SK-N-SH (cell line): ENCODE results near the gene TMEFF1. TPM values are rescaled to one million over a fixed set of nuclear protein-coding genes. Genes with fewer than 3 reads are reported as not detected.

Source experiments
- CTCF ChIA-PET: fragments of 300-600, 350-600 bp; formaldehyde crosslinking; extraction: SDS; loops from one replicate; lab custom pipeline; 2021; lab: Yijun Ruan, JAX
- POLR2A ChIA-PET: fragments of 350-600 bp; sonication (Branson Sonifier 250); formaldehyde crosslinking; extraction: SDS; loops from one replicate; lab custom pipeline; 2020; ENCODE audit warnings: antibody characterized with exemption, inconsistent platforms; lab: Yijun Ruan, JAX
- DNase-seq: peaks from one replicate; pipeline ENCODE4 v3.0.0; 2012
- H2AFZ ChIP-seq: fragments of 200-600 bp; sonication (generic); 2 replicates; pipeline ENCODE4 v1.8.1; 2016; ENCODE audit warnings: antibody characterized with exemption, mild to moderate bottlenecking, low read depth
- H3F3A ChIP-seq: fragments of 200-600 bp; sonication (generic); replicated peaks from 2 replicates; pipeline ENCODE3; 2016; ENCODE audit warnings: antibody characterized with exemption, mild to moderate bottlenecking; ENCODE audit not compliant: insufficient read depth
- H3K27ac ChIP-seq, 2 experiments: fragments of 200-500 bp in 1 of 2; fragments of 200-600 bp in 1 of 2; sonication (Bioruptor generic) in 1 of 2; sonication (generic), shearing (Covaris generic) in 1 of 2; 2 replicates each; pipeline versions ENCODE4 v1.5.1 to v1.6.1; 2014 to 2016; ENCODE audit warnings: low read depth in 2 of 2, inconsistent platforms in 1 of 2, low read length in 1 of 2, mild to moderate bottlenecking in 1 of 2, mixed read lengths in 1 of 2
- H3K27me3 ChIP-seq: fragments of 200-600 bp; sonication (generic), shearing (Covaris generic); 2 replicates; pipeline ENCODE4 v1.6.1; 2016; ENCODE audit warnings: mixed run types; ENCODE audit not compliant: insufficient read depth
- H3K36me3 ChIP-seq, 2 experiments: fragments of 200-500 bp in 1 of 2; fragments of 200-600 bp in 1 of 2; sonication (Bioruptor generic) in 1 of 2; sonication (generic) in 1 of 2; replicated peaks in 1 of 2; 2 replicates each; pipeline versions ENCODE3 to v1.5.1; 2014 to 2016; ENCODE audit warnings: low read length in 1 of 2, mild to moderate bottlenecking in 1 of 2; ENCODE audit not compliant: insufficient read depth in 2 of 2, control insufficient read depth in 1 of 2
- H3K4me1 ChIP-seq, 2 experiments: fragments of 200-500 bp in 1 of 2; fragments of 200-600 bp in 1 of 2; sonication (Bioruptor generic) in 1 of 2; sonication (generic), shearing (Covaris generic) in 1 of 2; 2 replicates each; pipeline versions ENCODE4 v1.5.1 to v1.6.1; 2014 to 2016; ENCODE audit warnings: low read depth in 1 of 2, low read length in 1 of 2, mixed run types in 1 of 2; ENCODE audit not compliant: insufficient read depth in 2 of 2, control insufficient read depth in 1 of 2
- H3K4me2 ChIP-seq: fragments of 200-600 bp; sonication (generic), shearing (Covaris generic); 2 replicates; pipeline ENCODE4 v1.6.1; 2017; ENCODE audit warnings: mixed run types
- H3K4me3 ChIP-seq, 2 experiments: fragments of 200-500 bp in 1 of 2; fragments of 200-600 bp in 1 of 2; sonication (Bioruptor generic) in 1 of 2; sonication (generic), shearing (Covaris generic) in 1 of 2; 2 replicates each; pipeline versions ENCODE4 v1.5.1 to v1.8.1; 2014 to 2016; ENCODE audit warnings: low read depth in 2 of 2, inconsistent platforms in 1 of 2, low read length in 1 of 2, mild to moderate bottlenecking in 1 of 2, mixed read lengths in 1 of 2, moderate library complexity in 1 of 2
- H3K79me2 ChIP-seq: fragments of 200-600 bp; sonication (generic); 2 replicates; pipeline ENCODE4 v1.8.1; 2017; ENCODE audit warnings: mild to moderate bottlenecking; ENCODE audit not compliant: insufficient read depth
- H3K9ac ChIP-seq: fragments of 200-600 bp; sonication (generic); 2 replicates; pipeline ENCODE4 v1.6.1; 2017; ENCODE audit warnings: mixed run types
- H3K9me2 ChIP-seq: fragments of 200-600 bp; sonication (generic); 2 replicates; pipeline ENCODE4 v1.6.1; 2017; ENCODE audit warnings: mixed run types
- H3K9me3 ChIP-seq: fragments of 200-600 bp; sonication (generic); 2 replicates; pipeline ENCODE4 v1.6.1; 2017; ENCODE audit warnings: mixed run types, mild to moderate bottlenecking, moderate library complexity
- H4K20me1 ChIP-seq: fragments of 200-600 bp; sonication (generic); 2 replicates; pipeline ENCODE4 v1.6.1; 2017; ENCODE audit warnings: mild to moderate bottlenecking, mixed run types; ENCODE audit not compliant: insufficient read depth
- CHD2 ChIP-seq: fragments of 150-350 bp; IDR thresholded peaks from 2 replicates; pipeline ENCODE4 v1.6.1; 2018; ENCODE audit warnings: low read length; ENCODE audit not compliant: partially characterized antibody
- CTCF ChIP-seq: fragments of 200-600 bp; sonication (generic); IDR thresholded peaks from 2 replicates; pipeline ENCODE4 v1.6.1; 2017; ENCODE audit warnings: antibody characterized with exemption, mild to moderate bottlenecking, moderate library complexity
- ELF1 ChIP-seq: IDR thresholded peaks from 2 replicates; pipeline ENCODE4 v1.4.0; 2012
- EP300 ChIP-seq, 2 experiments: IDR thresholded peaks; 2 replicates each; pipeline versions ENCODE4 v1.4.0 to v1.6.1; 2012; ENCODE audit warnings: borderline replicate concordance in 1 of 2, low read depth in 1 of 2, low read length in 1 of 2
- EZH2phosphoT487 ChIP-seq: fragments of 200-600 bp; sonication (generic); IDR thresholded peaks from 2 replicates; pipeline ENCODE4 v1.6.1; 2017; ENCODE audit warnings: low read depth, mixed run types, mild to moderate bottlenecking, antibody characterized with exemption, moderate library complexity, borderline replicate concordance
- FOSL2 ChIP-seq: IDR thresholded peaks from 2 replicates; pipeline ENCODE4 v1.4.0; 2012; ENCODE audit warnings: low read depth, mild to moderate bottlenecking, moderate library complexity, borderline replicate concordance
- FOXJ3 ChIP-seq: sonication (generic); formaldehyde crosslinking; IDR thresholded peaks from 2 replicates; pipeline ENCODE4 v1.5.1; 2020; ENCODE audit warnings: mild to moderate bottlenecking, missing genetic modification reagents
- FOXM1 ChIP-seq: IDR thresholded peaks from 2 replicates; pipeline ENCODE4 v1.4.0; 2012; ENCODE audit warnings: low read depth, mild to moderate bottlenecking
- JUND ChIP-seq: IDR thresholded peaks from 2 replicates; pipeline ENCODE4 v1.4.0; 2012
- MAX ChIP-seq: IDR thresholded peaks from 2 replicates; pipeline ENCODE4 v1.4.0; 2012; ENCODE audit warnings: low read depth
- MEF2A ChIP-seq: IDR thresholded peaks from 2 replicates; pipeline ENCODE4 v1.4.0; 2012; ENCODE audit warnings: low read depth, borderline replicate concordance
- NFIC ChIP-seq: IDR thresholded peaks from 2 replicates; pipeline ENCODE4 v1.4.0; 2012; ENCODE audit warnings: borderline replicate concordance
- NRF1 ChIP-seq: IDR thresholded peaks from 2 replicates; pipeline ENCODE4 v1.6.1; 2012; ENCODE audit warnings: low read depth, mild to moderate bottlenecking, low read length
- POLR2AphosphoS5 ChIP-seq: IDR thresholded peaks from 2 replicates; pipeline ENCODE4 v1.6.1; 2012; ENCODE audit warnings: low read depth, low read length
- RAD21 ChIP-seq: IDR thresholded peaks from 2 replicates; pipeline ENCODE4 v1.6.1; 2012; ENCODE audit warnings: mild to moderate bottlenecking, low read length
- RCOR1 ChIP-seq: fragments of 150-350 bp; IDR thresholded peaks from 2 replicates; pipeline ENCODE4 v1.6.1; 2017; ENCODE audit warnings: antibody characterized with exemption, low read length
- RFX5 ChIP-seq: IDR thresholded peaks from 2 replicates; pipeline ENCODE4 v1.6.1; 2012; ENCODE audit warnings: mild to moderate bottlenecking, improper control_type of control experiment, low read length
- SIN3A ChIP-seq: IDR thresholded peaks from 2 replicates; pipeline ENCODE4 v1.6.1; 2012; ENCODE audit warnings: low read depth, mild to moderate bottlenecking, low read length, moderate library complexity, borderline replicate concordance
- SMC3 ChIP-seq: IDR thresholded peaks from 2 replicates; pipeline ENCODE4 v1.6.1; 2012; ENCODE audit warnings: low read depth, low read length, improper control_type of control experiment
- TAF1 ChIP-seq: IDR thresholded peaks from 2 replicates; pipeline ENCODE4 v1.6.1; 2012; ENCODE audit warnings: low read depth, mild to moderate bottlenecking, low read length, moderate library complexity, borderline replicate concordance
- TCF12 ChIP-seq: IDR thresholded peaks from 2 replicates; pipeline ENCODE4 v1.4.0; 2012
- TEAD4 ChIP-seq: IDR thresholded peaks from 2 replicates; pipeline ENCODE4 v1.4.0; 2012; ENCODE audit warnings: mild to moderate bottlenecking, borderline replicate concordance; ENCODE audit not compliant: insufficient read depth
- USF1 ChIP-seq: IDR thresholded peaks from 2 replicates; pipeline ENCODE4 v1.4.0; 2012; ENCODE audit warnings: low read depth, borderline replicate concordance
- USF2 ChIP-seq: fragments of 150-350 bp; IDR thresholded peaks from 2 replicates; pipeline ENCODE4 v1.6.1; 2017; ENCODE audit warnings: antibody characterized with exemption, low read length, low read depth, borderline replicate concordance
- WGBS: methylation state at CpG from one replicate; pipeline ENCODE4 v1.1.6; 2017; ENCODE audit warnings: low lambda C conversion rate; 5-methylcytosine and 5-hydroxymethylcytosine counted together
- polyA plus RNA-seq, 3 experiments: library from polyadenylated mRNA; depleted of rRNA; stranded (reverse); fragments of >200 nt; gene quantifications; 2 replicates each; pipeline ENCODE4 v1.2.3, GENCODE V29; 2012

TMEFF1 gene
- polyA plus RNA-seq, 1 of the 3 experiments (the other 2 are of a cell fraction) = 2.5 TPM

- no peaks in the 10 kb centered on the region for H3K27me3 ChIP-seq
- 96% methylated on average over 3 of the region's 3 CpGs for WGBS
- ChIA-PET CTCF (interaction anchor here (0.6 to 1.5 kb wide), 6 partner anchors 12 to 1241 kb away, joined by 3 to 5 read pairs (median 3); no protein-coding TSS in a partner anchor), POLR2A (no interaction called here)
- H3K4me3 ChIP-seq = peak overlapping the region; percentile 77 to 82; a peak in 3 of 4 replicates
- H3K9me3 ChIP-seq = no peaks in the 10 kb centered on the region
- no peaks in the 10 kb centered on the region for H4K20me1 ChIP-seq
- H3K9ac ChIP-seq = no peak overlapping the region
- H2AFZ ChIP-seq = no peak overlapping the region
- H3K79me2 ChIP-seq = peaks cover 17% of the 10 kb centered on the region; the same call in 1 of the 2 replicates
- peaks cover 9% of the 10 kb centered on the region for H3F3A ChIP-seq
- TF ChIP-seq FOXM1 = no peak
- no peak for TF ChIP-seq EZH2phosphoT487
- no peak for TF ChIP-seq RAD21
- no peak for TF ChIP-seq NRF1
- no peak for TF ChIP-seq MEF2A
- TF ChIP-seq FOXJ3 (CRISPR knock-in tag) = no peak
- no peak for TF ChIP-seq CHD2
- H3K4me1 ChIP-seq = peaks cover 0 to 10% of the 10 kb centered on the region in 2 experiments; a peak in 2 of 4 replicates
- 0 out of 4 replicates have a peak overlapping the region, but pooled peaks of 1 of the 2 experiments have one; percentile 11 for H3K27ac ChIP-seq
- H3K36me3 ChIP-seq = no peaks in the 10 kb centered on the region
- DNase-seq = no peak
- no peaks in the 10 kb centered on the region for H3K9me2 ChIP-seq
- H3K4me2 ChIP-seq = peak overlapping the region; percentile 73; the same call in 1 of the 2 replicates
Observed at GRCh38 chr9:100472268-100472667, 681 bp upstream of the TMEFF1 start.

GRCh38 chr9:100473276-100474081, 530 bp downstream of the TMEFF1 start:
- H3K9me3 ChIP-seq = no peaks in the 10 kb centered on the region
- peak; percentile 81 for DNase-seq
- H3K9me2 ChIP-seq = no peaks in the 10 kb centered on the region
- H3K9ac ChIP-seq = peak overlapping the region; percentile 71
- ChIA-PET CTCF (interaction anchor here (0.7 to 1.5 kb wide), 5 partner anchors 24 to 104 kb away, joined by 3 to 5 read pairs (median 3); no protein-coding TSS in a partner anchor), POLR2A (no interaction called here)
- peak overlapping the region in 1 of 2 experiments; percentile 51; a peak in 1 of 4 replicates for H3K27ac ChIP-seq
- peak overlapping the region; percentile 97 for H3K4me2 ChIP-seq
- peaks cover 17% of the 10 kb centered on the region; the same call in 1 of the 2 replicates for H3K79me2 ChIP-seq
- TF ChIP-seq FOXM1 = no peak
- TF ChIP-seq ELF1 = no peak
- TF ChIP-seq NFIC = no peak
- TF ChIP-seq EZH2phosphoT487 = no peak
- no peak for TF ChIP-seq JUND
- TF ChIP-seq TAF1 = no peak
- TF ChIP-seq TEAD4 = no peak
- TF ChIP-seq SMC3 = no peak
- TF ChIP-seq USF2 = no peak
- no peak for TF ChIP-seq FOSL2
- TF ChIP-seq FOXJ3 (CRISPR knock-in tag) = no peak
- TF ChIP-seq TCF12 = no peak
- TF ChIP-seq POLR2AphosphoS5 = no peak
- no peak for TF ChIP-seq RCOR1
- TF ChIP-seq CTCF = no peak
- TF ChIP-seq RFX5 = no peak
- no peak for TF ChIP-seq EP300 (IDR thresholded peaks at IDR 0.05; ENCODE audit: borderline replicate concordance in 1 of 2, low read depth in 1 of 2, low read length in 1 of 2)
- TF ChIP-seq USF1 = no peak
- TF ChIP-seq SIN3A = no peak
- no peak for TF ChIP-seq MAX
- WGBS = 0% methylated on average over 4 of the region's 108 CpGs
- H4K20me1 ChIP-seq = no peaks in the 10 kb centered on the region
- no peaks in the 10 kb centered on the region for H3K36me3 ChIP-seq
- H2AFZ ChIP-seq = peak overlapping the region; percentile 76
- peaks cover 0 to 10% of the 10 kb centered on the region in 2 experiments; a peak in 2 of 4 replicates for H3K4me1 ChIP-seq
- peaks cover 9% of the 10 kb centered on the region for H3F3A ChIP-seq
- no peaks in the 10 kb centered on the region for H3K27me3 ChIP-seq
- H3K4me3 ChIP-seq = peak overlapping the region; percentile 77 to 82
